ENCODE data around the gene TMEM25.
A peak's percentile ranks its signal among the peaks of the same experiment; 100 is the strongest.
"Not testable (repeated sequence)": the region's sequence is repeated elsewhere in the genome, so short reads cannot be mapped to it uniquely, and the experiment has no call there.

The TMEM25 gene

GRCh38 chr11:118530683-118531596 is at the start of gene TMEM25:
Gene TMEM25 (plus strand): TSS chr11:118531192. CDS start chr11:118531802, 610 bp downstream.
- no peak for DNase-seq (ENCODE audit: low spot score)

- DNase-seq (ENCODE audit: low spot score) = not testable (repeated sequence)
Observed at GRCh38 chr11:118481238-118481637, 49.8 kb upstream of the TMEM25 start.

GRCh38 chr11:118484405-118484804 is 46.6 kb upstream of the TMEM25 start:
- DNase-seq (ENCODE audit: low spot score) = no peak

GRCh38 chr11:118485273-118485672 is 45.7 kb upstream of the TMEM25 start:
- DNase-seq (ENCODE audit: low spot score) = no peak

GRCh38 chr11:118488480-118489109 is 42.4 kb upstream of the TMEM25 start:
- peak; percentile 66 for DNase-seq (ENCODE audit: low spot score)

- no peak for DNase-seq (ENCODE audit: low spot score)
Observed at GRCh38 chr11:118491041-118491440, 40.0 kb upstream of the TMEM25 start.

- DNase-seq (ENCODE audit: low spot score) = peak; percentile 86
Observed at GRCh38 chr11:118497831-118498230, 33.2 kb upstream of the TMEM25 start.

- no peak for DNase-seq (ENCODE audit: low spot score)
Observed at GRCh38 chr11:118503216-118503615, 27.8 kb upstream of the TMEM25 start.

- no peak for DNase-seq (ENCODE audit: low spot score)
Observed at GRCh38 chr11:118511601-118512000, 19.4 kb upstream of the TMEM25 start.

GRCh38 chr11:118514103-118514502 is 16.9 kb upstream of the TMEM25 start:
- DNase-seq (ENCODE audit: low spot score) = no peak

GRCh38 chr11:118519549-118519948 is 11.4 kb upstream of the TMEM25 start:
- no peak for DNase-seq (ENCODE audit: low spot score)

GRCh38 chr11:118521892-118522311 is 9.1 kb upstream of the TMEM25 start:
- DNase-seq (ENCODE audit: low spot score) = no peak

- no peak for DNase-seq (ENCODE audit: low spot score)
Observed at GRCh38 chr11:118522571-118523072, 8.4 kb upstream of the TMEM25 start.

- DNase-seq (ENCODE audit: low spot score) = no peak
Observed at GRCh38 chr11:118524356-118524755, 6.6 kb upstream of the TMEM25 start.

GRCh38 chr11:118524757-118525470 is 6.1 kb upstream of the TMEM25 start:
- DNase-seq (ENCODE audit: low spot score) = no peak

GRCh38 chr11:118526688-118527087 is 4.3 kb upstream of the TMEM25 start:
- DNase-seq (ENCODE audit: low spot score) = no peak

- DNase-seq (ENCODE audit: low spot score) = no peak
Observed at GRCh38 chr11:118527109-118527508, 3.9 kb upstream of the TMEM25 start, which contains the start of gene TTC36. Gene TTC36 (plus strand): TSS chr11:118527474. CDS start chr11:118527495, 21 bp downstream.

- DNase-seq (ENCODE audit: low spot score) = no peak
Observed at GRCh38 chr11:118528511-118528910, 2.5 kb upstream of the TMEM25 start.

- DNase-seq (ENCODE audit: low spot score) = no peak
Observed at GRCh38 chr11:118529584-118530175, 1.3 kb upstream of the TMEM25 start.

- DNase-seq (ENCODE audit: low spot score) = no peak
Observed at GRCh38 chr11:118530180-118530682, 761 bp upstream of the TMEM25 start.

GRCh38 chr11:118531597-118532084 is 649 bp downstream of the TMEM25 start:
- no peak for DNase-seq (ENCODE audit: low spot score)
